ENCODE results near the gene OR14J1. TPM values are rescaled to one million over a fixed set of nuclear protein-coding genes. Genes with fewer than 3 reads are reported as not detected.

The OR14J1 gene
- total RNA-seq = not detected

GRCh38 chr6:29301316-29301715 lies at the start of gene OR14J1:
OR14J1 (plus strand) TSS chr6:29301701; CDS start chr6:29306690, 4,989 bp downstream.
- ATAC-seq (ENCODE audit: low FRiP score) = no peak
- TF ChIP-seq CTCF (IDR thresholded peaks at IDR 0.05) = no peak
- DNase-seq (ENCODE audit: low spot score) = no peak

- DNase-seq (ENCODE audit: low spot score) (no peak), ATAC-seq (ENCODE audit: low FRiP score) (no peak)
- TF ChIP-seq CTCF (IDR thresholded peaks at IDR 0.05) = no peak
These were observed 49.8 kb upstream of the OR14J1 start for GRCh38 chr6:29251736-29252135.

- DNase-seq (ENCODE audit: low spot score) = no peak
These were observed 46.0 kb upstream of the OR14J1 start for GRCh38 chr6:29255530-29255929.

GRCh38 chr6:29259721-29260120 lies 41.8 kb upstream of the OR14J1 start:
- no peak for TF ChIP-seq CTCF (IDR thresholded peaks at IDR 0.05)
- no peak for DNase-seq (ENCODE audit: low spot score)
- no peak for ATAC-seq (ENCODE audit: low FRiP score)

More at GRCh38 chr6:29255530-29255929, 46.0 kb upstream of the OR14J1 start:
- no peak for TF ChIP-seq CTCF (IDR thresholded peaks at IDR 0.05)
- ATAC-seq (ENCODE audit: low FRiP score) = no peak

GRCh38 chr6:29263001-29263400 lies 38.5 kb upstream of the OR14J1 start:
- DNase-seq (ENCODE audit: low spot score) (no peak), ATAC-seq (ENCODE audit: low FRiP score) (no peak)
- no peak for TF ChIP-seq CTCF (IDR thresholded peaks at IDR 0.05)

GRCh38 chr6:29294499-29294914 lies 7.0 kb upstream of the OR14J1 start:
- DNase-seq (ENCODE audit: low spot score) (no peak), ATAC-seq (ENCODE audit: low FRiP score) (no peak)
- no peak for TF ChIP-seq CTCF (IDR thresholded peaks at IDR 0.05)

GRCh38 chr6:29295181-29295585 lies 6.3 kb upstream of the OR14J1 start:
- DNase-seq (ENCODE audit: low spot score) = no peak
- no peak for ATAC-seq (ENCODE audit: low FRiP score)
- no peak for TF ChIP-seq CTCF (IDR thresholded peaks at IDR 0.05)

Data from omental fat pad (tissue), 4 donors.